H1 (cell line): ENCODE results near the gene GCK. TPM values are rescaled to one million over a fixed set of nuclear protein-coding genes. Genes with fewer than 3 reads are reported as not detected.

Experiments used
- CTCF ChIA-PET: fragments of 300-600 bp; sonication (Branson Sonifier 250); formaldehyde crosslinking; loops from one replicate; lab custom pipeline; 2021; ENCODE audit not compliant: partially characterized antibody; lab: Charles Lee
- POLR2A ChIA-PET: fragments of 300-600 bp; sonication (Branson Sonifier 250); formaldehyde crosslinking; loops from one replicate; lab custom pipeline; 2021; ENCODE audit warnings: inconsistent platforms; ENCODE audit not compliant: partially characterized antibody; lab: Charles Lee
- DNase-seq, 2 experiments: peaks; one replicate each; pipeline versions ENCODE4 v3.0.0 to v3.0.0-alpha.2; 2010 to 2022; ENCODE audit warnings: low spot score in 2 of 2, low read depth in 1 of 2, mixed read lengths in 1 of 2
- FAIRE-seq: peaks from 2 replicates; lab custom pipeline; 2011; peaks lifted over from hg19 to GRCh38; lab: Jason Lieb, UNC
- H2AFZ ChIP-seq: 2 replicates; pipeline ENCODE4 v1.8.1; 2012; ENCODE audit warnings: low read length, inconsistent platforms
- H2AK5ac ChIP-seq: 2 replicates; pipeline ENCODE4 v1.6.1; 2013; ENCODE audit warnings: low read depth, low read length
- H2BK120ac ChIP-seq: replicated peaks from 2 replicates; pipeline ENCODE3; 2013; ENCODE audit warnings: low read depth, low read length, inconsistent platforms
- H2BK12ac ChIP-seq: 2 replicates; pipeline ENCODE4 v1.6.1; 2013; ENCODE audit warnings: low read depth, low read length
- H2BK15ac ChIP-seq: 2 replicates; pipeline ENCODE4 v1.6.1; 2013; ENCODE audit warnings: low read length
- H2BK20ac ChIP-seq: 2 replicates; pipeline ENCODE4 v1.6.1; 2013; ENCODE audit warnings: low read length
- H2BK5ac ChIP-seq: 2 replicates; pipeline ENCODE4 v1.6.1; 2013; ENCODE audit warnings: low read depth, low read length
- H3K14ac ChIP-seq: 2 replicates; pipeline ENCODE4 v1.6.1; 2013; ENCODE audit warnings: inconsistent platforms; ENCODE audit not compliant: insufficient read length
- H3K18ac ChIP-seq: 2 replicates; pipeline ENCODE4 v1.6.1; 2013; ENCODE audit warnings: low read length; ENCODE audit errors: extremely low read depth
- H3K23ac ChIP-seq: 2 replicates; pipeline ENCODE4 v1.6.1; 2013; ENCODE audit warnings: inconsistent platforms; ENCODE audit not compliant: insufficient read length
- H3K23me2 ChIP-seq: 2 replicates; pipeline ENCODE4 v1.6.1; 2013; ENCODE audit warnings: low read depth, low read length
- H3K27ac ChIP-seq: 2 replicates; pipeline ENCODE4 v1.6.1; 2011; ENCODE audit warnings: low read depth, low read length, inconsistent platforms
- H3K27me3 ChIP-seq, 4 experiments: replicated peaks in 1 of 4; 1 replicate in 1 of 4; 2 replicates in 3 of 4; pipeline versions ENCODE4 v1.6.1 to v1.8.1; 2011 to 2013; ENCODE audit warnings: low read length in 3 of 4, mild to moderate bottlenecking in 3 of 4, inconsistent platforms in 2 of 4, mixed read lengths in 2 of 4, moderate library complexity in 1 of 4; ENCODE audit not compliant: control insufficient read depth in 3 of 4, insufficient read depth in 3 of 4; ENCODE audit errors: extremely low read depth in 1 of 4
- H3K36me3 ChIP-seq, 4 experiments: 2 replicates each; pipeline versions ENCODE4 v1.6.1 to v1.8.1; 2011 to 2013; ENCODE audit warnings: mild to moderate bottlenecking in 4 of 4, low read length in 3 of 4, moderate library complexity in 2 of 4, control low read depth in 1 of 4, inconsistent platforms in 1 of 4; ENCODE audit not compliant: insufficient read depth in 4 of 4, control insufficient read depth in 2 of 4
- H3K4ac ChIP-seq: replicated peaks from 2 replicates; pipeline ENCODE3; 2013; ENCODE audit warnings: low read length, low read depth, mixed read lengths, inconsistent platforms; ENCODE audit not compliant: insufficient read length
- H3K4me1 ChIP-seq, 4 experiments: replicated peaks in 1 of 4; 1 replicate in 1 of 4; 2 replicates in 3 of 4; pipeline versions ENCODE4 v1.6.1 to v1.8.1; 2011 to 2013; ENCODE audit warnings: low read length in 3 of 4, inconsistent platforms in 2 of 4, mixed read lengths in 1 of 4; ENCODE audit not compliant: insufficient read depth in 4 of 4, control insufficient read depth in 3 of 4
- H3K4me2 ChIP-seq, 2 experiments: 2 replicates each; pipeline versions ENCODE4 v1.6.1 to v1.8.1; 2011 to 2013; ENCODE audit warnings: low read depth in 2 of 2, low read length in 2 of 2, control low read depth in 1 of 2, inconsistent platforms in 1 of 2, mild to moderate bottlenecking in 1 of 2; ENCODE audit not compliant: insufficient read depth in 1 of 2
- H3K4me3 ChIP-seq, 4 experiments: fragments of 200-600, 300-600 bp in 1 of 4; sonication (generic), shearing (Covaris generic), sonication (Bioruptor Twin) in 1 of 4; 2 replicates each; pipeline versions ENCODE4 v1.5.1 to v1.8.1; 2011 to 2016; ENCODE audit warnings: low read length in 4 of 4, low read depth in 3 of 4, control low read depth in 2 of 4, inconsistent platforms in 2 of 4, mild to moderate bottlenecking in 2 of 4, mixed read lengths in 1 of 4, moderate library complexity in 1 of 4; ENCODE audit not compliant: insufficient read depth in 2 of 4; ENCODE audit errors: extremely low read depth in 1 of 4
- H3K56ac ChIP-seq: replicated peaks from 2 replicates; pipeline ENCODE3; 2013; ENCODE audit warnings: low read depth, mild to moderate bottlenecking, mixed read lengths, low read length, inconsistent platforms; ENCODE audit not compliant: insufficient read length
- H3K79me1 ChIP-seq: 2 replicates; pipeline ENCODE4 v1.6.1; 2013; ENCODE audit warnings: low read depth, low read length, control low read depth
- H3K79me2 ChIP-seq, 2 experiments: 2 replicates each; pipeline versions ENCODE4 v1.6.1 to v1.8.1; 2012 to 2013; ENCODE audit warnings: low read length in 2 of 2, mild to moderate bottlenecking in 2 of 2, inconsistent platforms in 1 of 2; ENCODE audit not compliant: insufficient read depth in 2 of 2, control insufficient read depth in 1 of 2
- H3K9ac ChIP-seq, 4 experiments: replicated peaks in 1 of 4; 1 replicate in 1 of 4; 2 replicates in 3 of 4; pipeline versions ENCODE4 v1.6.1 to v1.8.1; 2011 to 2013; ENCODE audit warnings: low read depth in 3 of 4, low read length in 3 of 4, control low read depth in 2 of 4, mild to moderate bottlenecking in 2 of 4, moderate library complexity in 2 of 4, inconsistent platforms in 1 of 4; ENCODE audit errors: extremely low read depth in 1 of 4
- H3K9me3 ChIP-seq, 2 experiments: 2 replicates each; pipeline versions ENCODE4 v1.6.1 to v1.8.1; 2012 to 2013; ENCODE audit warnings: mild to moderate bottlenecking in 2 of 2, moderate library complexity in 2 of 2, control low read depth in 1 of 2, inconsistent platforms in 1 of 2, low read depth in 1 of 2, low read length in 1 of 2, mixed read lengths in 1 of 2; ENCODE audit not compliant: insufficient read depth in 2 of 2
- H4K20me1 ChIP-seq, 2 experiments: replicated peaks in 1 of 2; 2 replicates each; pipeline versions ENCODE3 to v1.8.1; 2011 to 2013; ENCODE audit warnings: inconsistent platforms in 2 of 2, low read length in 2 of 2, mild to moderate bottlenecking in 1 of 2; ENCODE audit not compliant: insufficient read depth in 2 of 2, control insufficient read depth in 1 of 2
- H4K5ac ChIP-seq: 2 replicates; pipeline ENCODE4 v1.6.1; 2013; ENCODE audit warnings: low read length, low read depth, mixed read lengths, inconsistent platforms; ENCODE audit not compliant: insufficient read length
- H4K8ac ChIP-seq: 2 replicates; pipeline ENCODE4 v1.8.0; 2013; ENCODE audit warnings: mild to moderate bottlenecking, moderate library complexity, low read length, inconsistent platforms; ENCODE audit not compliant: insufficient read depth; ENCODE audit errors: extremely low read depth
- H4K91ac ChIP-seq: replicated peaks from 2 replicates; pipeline ENCODE3; 2013; ENCODE audit warnings: low read length, mixed read lengths, inconsistent platforms; ENCODE audit not compliant: insufficient read length
- CEBPB ChIP-seq: IDR thresholded peaks from 2 replicates; pipeline ENCODE4 v1.6.1; 2012; ENCODE audit warnings: low read depth, low read length
- CTBP2 ChIP-seq: IDR thresholded peaks from 2 replicates; pipeline ENCODE4 v1.7.0; 2011; ENCODE audit warnings: borderline replicate concordance, mild to moderate bottlenecking, moderate library complexity, mixed read lengths, low read length; ENCODE audit not compliant: insufficient read depth, insufficient read length
- KDM4A ChIP-seq: IDR thresholded peaks from one replicate; pipeline ENCODE4 v1.7.1; 2012; ENCODE audit warnings: low read depth, mild to moderate bottlenecking, moderate library complexity, low read length, inconsistent platforms; ENCODE audit not compliant: severe bottlenecking
- YY1 ChIP-seq: IDR thresholded peaks from 2 replicates; pipeline ENCODE4 v1.6.1; 2011; ENCODE audit warnings: low read depth, mild to moderate bottlenecking, low read length
- WGBS, 2 experiments: shearing (Covaris generic) in 1 of 2; methylation state at CpG; one replicate each; pipeline versions ENCODE4 v1.1.6 to v1.1.7; 2013 to 2015; ENCODE audit warnings: low lambda C conversion rate in 2 of 2, mixed read lengths in 2 of 2, inconsistent platforms in 1 of 2, low coverage in 1 of 2, missing lambda C conversion rate in 1 of 2; ENCODE audit not compliant: insufficient replicate concordance in 2 of 2, insufficient coverage in 1 of 2, insufficient read length in 1 of 2; ENCODE audit errors: extremely low coverage in 1 of 2, missing lambda C conversion rate in 1 of 2; 5-methylcytosine and 5-hydroxymethylcytosine counted together
- polyA plus RNA-seq, 7 experiments: library from polyadenylated mRNA; depleted of rRNA in 3 of 7; stranded (reverse) in 5 of 7; unstranded in 2 of 7; fragments of >200 nt in 5 of 7; fragments of 200-250 nt in 2 of 7; gene quantifications; 1 replicate in 5 of 7; 2 replicates in 1 of 7; 4 replicates in 1 of 7; pipeline versions ENCODE4 v1.2.1 to v1.2.3, GENCODE V29; 2011 to 2013; ENCODE audit warnings: missing spikeins in 2 of 7, mixed read lengths in 2 of 7
- total RNA-seq: library from RNA; stranded (reverse); fragmentation: NEBNext Ultra II Directional; extraction: Animal tissue kit (Norgen Biotek cat#: 25700); gene quantifications from 2 replicates; pipeline ENCODE4 v1.2.1, GENCODE V29; 2021
- TF ChIP-seq, protein P1 (sequence below): IDR thresholded peaks from 2 replicates; pipeline ENCODE4 v1.6.1; 2011; ENCODE audit warnings: low read length, improper control_type of control experiment

GCK gene
- total and polyA plus RNA-seq, 2 of the 8 experiments (the other 6 are each of a cell fraction or from before 2014, with no cell fraction given) = 2.4 to 4.9 TPM

GRCh38 chr7:44206008-44206407 is 16.8 kb upstream of the GCK start:
- no peak overlapping the region for H4K8ac ChIP-seq
- H3K4ac ChIP-seq = no peak overlapping the region
- no peak overlapping the region for H2BK12ac ChIP-seq
- H3K36me3 ChIP-seq = peaks cover 18 to 53% (median 45%) of the 10 kb centered on the region in 4 experiments
- H4K20me1 ChIP-seq = peaks cover 3 to 14% of the 10 kb centered on the region in 2 experiments
- no peak overlapping the region for H3K18ac ChIP-seq
- H2BK20ac ChIP-seq = no peak overlapping the region
- POLR2A ChIA-PET = no interaction called here
- no peaks in the 10 kb centered on the region for H3K9me3 ChIP-seq
- TF ChIP-seq YY1 (no peak), CEBPB (no peak), KDM4A (no peak), CTBP2 (no peak)
- TF ChIP-seq, protein P1, sequence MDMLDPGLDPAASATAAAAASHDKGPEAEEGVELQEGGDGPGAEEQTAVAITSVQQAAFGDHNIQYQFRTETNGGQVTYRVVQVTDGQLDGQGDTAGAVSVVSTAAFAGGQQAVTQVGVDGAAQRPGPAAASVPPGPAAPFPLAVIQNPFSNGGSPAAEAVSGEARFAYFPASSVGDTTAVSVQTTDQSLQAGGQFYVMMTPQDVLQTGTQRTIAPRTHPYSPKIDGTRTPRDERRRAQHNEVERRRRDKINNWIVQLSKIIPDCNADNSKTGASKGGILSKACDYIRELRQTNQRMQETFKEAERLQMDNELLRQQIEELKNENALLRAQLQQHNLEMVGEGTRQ = no peak
- H3K4me3 ChIP-seq = no peak overlapping the region
- FAIRE-seq (no peak), DNase-seq (no peak)
- H3K56ac ChIP-seq = no peak overlapping the region
- H3K4me1 ChIP-seq = peaks cover 0 to 2% (median 0%) of the 10 kb centered on the region in 4 experiments; a peak in 1 of 7 replicates
- H3K14ac ChIP-seq = no peak overlapping the region
- no peaks in the 10 kb centered on the region; the same call in none of the 2 replicates for H3K79me1 ChIP-seq
- no peak overlapping the region for H4K91ac ChIP-seq
- 89% methylated on average over 5 of the region's 5 CpGs; no CpG with 5 or more reads in 1 of the 2 experiments for WGBS, 2 experiments
- no peak overlapping the region for H2AK5ac ChIP-seq
- no peaks in the 10 kb centered on the region for H3K27me3 ChIP-seq
- H3K79me2 ChIP-seq = peaks cover 18 to 32% of the 10 kb centered on the region in 2 experiments
- H2AFZ ChIP-seq = no peak overlapping the region
- CTCF ChIA-PET = interaction anchor here (0.6 to 2.5 kb wide), 4 partner anchors 8 to 52 kb away, joined by 3 to 9 read pairs (median 4); no protein-coding TSS in a partner anchor
- H4K5ac ChIP-seq = no peak overlapping the region
- no peak overlapping the region for H2BK5ac ChIP-seq
- H3K27ac ChIP-seq = no peak overlapping the region
- H3K9ac ChIP-seq = no peak overlapping the region
- H3K23me2 ChIP-seq = 0 out of 2 replicates have a peak, but pooled peaks cover 4% of the 10 kb centered on the region
- H3K4me2 ChIP-seq = no peak overlapping the region
- H3K23ac ChIP-seq = no peak overlapping the region
- H2BK15ac ChIP-seq = no peak overlapping the region
- H2BK120ac ChIP-seq = no peak overlapping the region
